ENCODE results near the gene YKT6.

- TF ChIP-seq REST (IDR thresholded peaks at IDR 0.05; ENCODE audit: low read depth) (no peak), CREB1 (IDR thresholded peaks at IDR 0.05; ENCODE audit: low read depth) (no peak), TCF12 (IDR thresholded peaks at IDR 0.05; ENCODE audit: low read depth) (no peak), EGR1 (IDR thresholded peaks at IDR 0.05) (no peak), EP300 (IDR thresholded peaks at IDR 0.05; ENCODE audit: borderline replicate concordance) (no peak)
Measured at GRCh38 chr7:44224080-44224973, 23.5 kb downstream of the YKT6 start.

Measured in Ishikawa (cell line).